Mucosa of descending colon (tissue), 3 donors: Measurements from ENCODE around the gene ARHGAP18. TPM values are rescaled to one million over a fixed set of nuclear protein-coding genes. Genes with fewer than 3 reads are reported as not detected.

Experiments used
- ATAC-seq: fragments of 200-7000 bp; cut with Tn5 transposase; one replicate; pipeline ENCODE4 v1.9.1; 2020; ENCODE audit warnings: mild to moderate bottlenecking, moderate library complexity
- DNase-seq, 3 donors: peaks; one replicate each; pipeline ENCODE4 v3.0.0-alpha.2; 2020
- H3K36me3 ChIP-seq: fragments of 200-600 bp; one replicate; pipeline ENCODE4 v1.8.0; 2021; ENCODE audit warnings: low read depth, mild to moderate bottlenecking
- H3K4me1 ChIP-seq: fragments of 200-600 bp; one replicate; pipeline ENCODE4 v1.8.0; 2021; ENCODE audit warnings: low read depth, mild to moderate bottlenecking
- H3K4me3 ChIP-seq: fragments of 200-600 bp; one replicate; pipeline ENCODE4 v1.8.0; 2021; ENCODE audit warnings: mild to moderate bottlenecking
- H3K9me3 ChIP-seq: fragments of 200-600 bp; one replicate; pipeline ENCODE4 v1.8.0; 2021; ENCODE audit warnings: mild to moderate bottlenecking
- CTCF ChIP-seq: fragments of 200-600 bp; IDR thresholded peaks from one replicate; pipeline ENCODE4 v1.8.0; 2022; ENCODE audit warnings: antibody characterized with exemption, mild to moderate bottlenecking
- intact Hi-C, 2 donors: fragments of 100-400 bp; cut with DNase I in 1 of 2; cut with micrococcal nuclease in 1 of 2; formaldehyde crosslinking; loops; one replicate each; pipeline versions ENCODE4 v1.11.0 to v1.11.1; 2022; cut with DNase I, micrococcal nuclease
- total RNA-seq, 3 donors: library from RNA; stranded (reverse); fragmentation: NEBNext Ultra II Directional in 2 of 3; extraction: Animal tissue kit (Norgen Biotek cat#: 25700) in 2 of 3; gene quantifications; one replicate each; pipeline versions ENCODE4 v1.2.1 to v1.2.4, GENCODE V29; 2021 to 2023
- donor health status: DM: no; HTN: no; CAD: no; lungs with moderate emphysema.
- donor health status: DM: no; HTN: no; CAD: no.
- donor health status: DM: no; HTN: yes; CAD: no.

Gene ARHGAP18
- total RNA-seq, 3 donors from 2014 or later: 17.6 to 24.3 (median 20.1) TPM

- no peak for TF ChIP-seq CTCF
Measured at GRCh38 chr6:129732034-129732433, 22.1 kb upstream of the ARHGAP18 start.

GRCh38 chr6:129731428-129731827, 21.5 kb upstream of the ARHGAP18 start:
- no peak for DNase-seq
- TF ChIP-seq CTCF: no peak
- Histone ChIP-seq H3K9me3 (no peaks in the 10 kb centered on the region), H3K36me3 (no peaks in the 10 kb centered on the region), H3K4me3 (no peak overlapping the region), H3K4me1 (no peaks in the 10 kb centered on the region)
- no peak for ATAC-seq
- intact Hi-C loops: loop anchor here in 1 of 2 donors (5.0 kb wide), 1 partner anchor 134 kb away; no protein-coding TSS in a partner anchor

More at GRCh38 chr6:129732034-129732433, 22.1 kb upstream of the ARHGAP18 start:
- intact Hi-C loops: loop anchor here in 1 of 2 donors (5.0 kb wide), 1 partner anchor 135 kb away; no protein-coding TSS in a partner anchor
- Histone ChIP-seq H3K4me1 (no peaks in the 10 kb centered on the region), H3K36me3 (no peaks in the 10 kb centered on the region), H3K9me3 (no peaks in the 10 kb centered on the region), H3K4me3 (no peak overlapping the region)
- DNase-seq (no peak), ATAC-seq (no peak)

GRCh38 chr6:129730477-129731165, 20.6 kb upstream of the ARHGAP18 start:
- peak; percentile 14 for TF ChIP-seq CTCF
- no peaks in the 10 kb centered on the region for H3K36me3 ChIP-seq
- no peaks in the 10 kb centered on the region for H3K9me3 ChIP-seq
- peak; percentile 46 for ATAC-seq
- DNase-seq: peak in 1 of 3 donors; percentile 53
- H3K4me3 ChIP-seq: no peak overlapping the region
- H3K4me1 ChIP-seq: no peaks in the 10 kb centered on the region
- intact Hi-C loops: loop anchor here in 1 of 2 donors (5.0 kb wide), 1 partner anchor 133 kb away; no protein-coding TSS in a partner anchor

GRCh38 chr6:129726650-129727049, 16.7 kb upstream of the ARHGAP18 start:
- no peak for DNase-seq
- Histone ChIP-seq H3K4me3 (no peak overlapping the region), H3K36me3 (no peaks in the 10 kb centered on the region), H3K4me1 (no peaks in the 10 kb centered on the region), H3K9me3 (no peaks in the 10 kb centered on the region)
- no peak for ATAC-seq
- intact Hi-C loops: loop anchor here in 1 of 2 donors (10.0 kb wide), 1 partner anchor 132 kb away; no protein-coding TSS in a partner anchor
- no peak for TF ChIP-seq CTCF

- no peak for TF ChIP-seq CTCF
- no peaks in the 10 kb centered on the region for H3K4me1 ChIP-seq
- intact Hi-C loops: loop anchor here in 1 of 2 donors (10.0 kb wide), 1 partner anchor 131 kb away; no protein-coding TSS in a partner anchor
- DNase-seq (no peak), ATAC-seq (no peak)
- no peaks in the 10 kb centered on the region for H3K36me3 ChIP-seq
- H3K9me3 ChIP-seq: no peaks in the 10 kb centered on the region
- no peak overlapping the region for H3K4me3 ChIP-seq
Measured at GRCh38 chr6:129725341-129725740, 15.4 kb upstream of the ARHGAP18 start.
